Measurements from ENCODE around the gene SCAPER. TPM values are rescaled to one million over a fixed set of nuclear protein-coding genes. Genes with fewer than 3 reads are reported as not detected.

SCAPER gene
- total RNA-seq, 1 experiment from 2014 or later, result 10.3 TPM

- ATAC-seq, result no peak
These were observed 58.4 kb downstream of the SCAPER start for GRCh38 chr15:76846782-76847181.

DNA sequence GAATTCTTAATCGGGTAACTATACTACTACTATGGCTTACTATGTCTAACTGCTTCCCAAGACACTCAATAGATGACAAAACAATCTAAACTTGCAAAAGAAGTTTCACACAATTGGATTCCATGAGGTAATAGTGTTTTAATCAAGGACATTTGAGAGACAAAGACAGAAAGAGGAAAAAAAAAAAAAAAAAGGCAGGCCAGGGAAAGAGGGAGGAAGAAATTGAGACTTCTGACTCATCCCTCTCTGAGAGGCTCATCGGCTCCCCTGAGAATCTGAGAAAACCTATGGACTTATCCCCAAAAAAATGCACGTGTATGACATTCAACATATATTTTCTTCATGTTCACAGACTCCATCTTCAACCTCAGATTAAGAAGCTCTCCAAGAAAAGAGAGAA lies 61.0 kb downstream of the SCAPER start:
- Mint-ChIP-seq H3K27ac (no peak overlapping the region), H3K4me1 (no peaks in the 10 kb centered on the region), H3K4me3 (no peak overlapping the region), H3K9me3 (no peaks in the 10 kb centered on the region), H3K36me3 (no peaks in the 10 kb centered on the region), H3K27me3 (ENCODE audit: low read depth) (no peaks in the 10 kb centered on the region)
- ChIA-PET POLR2A (no interaction called here), CTCF (no interaction called here)
- no peak for TF ChIP-seq CTCF (IDR thresholded peaks at IDR 0.05)
- TF ChIP-seq, protein P1, sequence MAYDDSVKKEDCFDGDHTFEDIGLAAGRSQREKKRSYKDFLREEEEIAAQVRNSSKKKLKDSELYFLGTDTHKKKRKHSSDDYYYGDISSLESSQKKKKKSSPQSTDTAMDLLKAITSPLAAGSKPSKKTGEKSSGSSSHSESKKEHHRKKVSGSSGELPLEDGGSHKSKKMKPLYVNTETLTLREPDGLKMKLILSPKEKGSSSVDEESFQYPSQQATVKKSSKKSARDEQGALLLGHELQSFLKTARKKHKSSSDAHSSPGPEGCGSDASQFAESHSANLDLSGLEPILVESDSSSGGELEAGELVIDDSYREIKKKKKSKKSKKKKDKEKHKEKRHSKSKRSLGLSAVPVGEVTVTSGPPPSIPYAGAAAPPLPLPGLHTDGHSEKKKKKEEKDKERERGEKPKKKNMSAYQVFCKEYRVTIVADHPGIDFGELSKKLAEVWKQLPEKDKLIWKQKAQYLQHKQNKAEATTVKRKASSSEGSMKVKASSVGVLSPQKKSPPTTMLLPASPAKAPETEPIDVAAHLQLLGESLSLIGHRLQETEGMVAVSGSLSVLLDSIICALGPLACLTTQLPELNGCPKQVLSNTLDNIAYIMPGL (CRISPR knock-in tag; IDR thresholded peaks at IDR 0.05), result no peak
- TF ChIP-seq NR2C2 (CRISPR knock-in tag; IDR thresholded peaks at IDR 0.05), result no peak
- no peak for TF ChIP-seq SMAD3 (CRISPR knock-in tag; IDR thresholded peaks at IDR 0.05; ENCODE audit: borderline replicate concordance)
- TF ChIP-seq ZNF219 (CRISPR knock-in tag; IDR thresholded peaks at IDR 0.05; ENCODE audit: borderline replicate concordance), result no peak
- TF ChIP-seq ZNF532 (CRISPR knock-in tag; IDR thresholded peaks at IDR 0.05; ENCODE audit: borderline replicate concordance), result no peak
- no peak for TF ChIP-seq ZNF512 (CRISPR knock-in tag; IDR thresholded peaks at IDR 0.05; ENCODE audit: borderline replicate concordance)
- no peak for TF ChIP-seq ZNF671 (CRISPR knock-in tag; IDR thresholded peaks at IDR 0.05)
- no peak for TF ChIP-seq MLX (CRISPR knock-in tag; IDR thresholded peaks at IDR 0.05)
- DNase-seq (ENCODE audit: low spot score), result no peak
- no peak for ATAC-seq

More at GRCh38 chr15:76846782-76847181, 58.4 kb downstream of the SCAPER start:
- H3K36me3 Mint-ChIP-seq, result 0 out of 2 replicates have a peak, but pooled peaks cover 5% of the 10 kb centered on the region
- peaks cover 5% of the 10 kb centered on the region for H3K9me3 Mint-ChIP-seq
- ChIA-PET CTCF (no interaction called here), POLR2A (no interaction called here)
- TF ChIP-seq TEAD1 (CRISPR knock-in tag; IDR thresholded peaks at IDR 0.05) (no peak), FOXK1 (CRISPR knock-in tag; IDR thresholded peaks at IDR 0.05) (no peak), GABPB1 (CRISPR knock-in tag; IDR thresholded peaks at IDR 0.05) (no peak), CREM (CRISPR knock-in tag; IDR thresholded peaks at IDR 0.05) (no peak), MLX (CRISPR knock-in tag; IDR thresholded peaks at IDR 0.05) (no peak), HMGA2 (CRISPR knock-in tag; IDR thresholded peaks at IDR 0.05) (no peak), ZNF416 (CRISPR knock-in tag; IDR thresholded peaks at IDR 0.05) (no peak), KAT7 (CRISPR knock-in tag; IDR thresholded peaks at IDR 0.05; ENCODE audit: borderline replicate concordance) (no peak), MXD4 (CRISPR knock-in tag; IDR thresholded peaks at IDR 0.05; ENCODE audit: borderline replicate concordance) (no peak), ESRRA (CRISPR knock-in tag; IDR thresholded peaks at IDR 0.05; ENCODE audit: borderline replicate concordance) (no peak)
- TF ChIP-seq, protein P2, sequence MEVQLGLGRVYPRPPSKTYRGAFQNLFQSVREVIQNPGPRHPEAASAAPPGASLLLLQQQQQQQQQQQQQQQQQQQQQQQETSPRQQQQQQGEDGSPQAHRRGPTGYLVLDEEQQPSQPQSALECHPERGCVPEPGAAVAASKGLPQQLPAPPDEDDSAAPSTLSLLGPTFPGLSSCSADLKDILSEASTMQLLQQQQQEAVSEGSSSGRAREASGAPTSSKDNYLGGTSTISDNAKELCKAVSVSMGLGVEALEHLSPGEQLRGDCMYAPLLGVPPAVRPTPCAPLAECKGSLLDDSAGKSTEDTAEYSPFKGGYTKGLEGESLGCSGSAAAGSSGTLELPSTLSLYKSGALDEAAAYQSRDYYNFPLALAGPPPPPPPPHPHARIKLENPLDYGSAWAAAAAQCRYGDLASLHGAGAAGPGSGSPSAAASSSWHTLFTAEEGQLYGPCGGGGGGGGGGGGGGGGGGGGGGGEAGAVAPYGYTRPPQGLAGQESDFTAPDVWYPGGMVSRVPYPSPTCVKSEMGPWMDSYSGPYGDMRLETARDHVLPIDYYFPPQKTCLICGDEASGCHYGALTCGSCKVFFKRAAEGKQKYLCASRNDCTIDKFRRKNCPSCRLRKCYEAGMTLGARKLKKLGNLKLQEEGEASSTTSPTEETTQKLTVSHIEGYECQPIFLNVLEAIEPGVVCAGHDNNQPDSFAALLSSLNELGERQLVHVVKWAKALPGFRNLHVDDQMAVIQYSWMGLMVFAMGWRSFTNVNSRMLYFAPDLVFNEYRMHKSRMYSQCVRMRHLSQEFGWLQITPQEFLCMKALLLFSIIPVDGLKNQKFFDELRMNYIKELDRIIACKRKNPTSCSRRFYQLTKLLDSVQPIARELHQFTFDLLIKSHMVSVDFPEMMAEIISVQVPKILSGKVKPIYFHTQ (CRISPR knock-in tag; IDR thresholded peaks at IDR 0.05), result no peak
- TF ChIP-seq, protein P3, sequence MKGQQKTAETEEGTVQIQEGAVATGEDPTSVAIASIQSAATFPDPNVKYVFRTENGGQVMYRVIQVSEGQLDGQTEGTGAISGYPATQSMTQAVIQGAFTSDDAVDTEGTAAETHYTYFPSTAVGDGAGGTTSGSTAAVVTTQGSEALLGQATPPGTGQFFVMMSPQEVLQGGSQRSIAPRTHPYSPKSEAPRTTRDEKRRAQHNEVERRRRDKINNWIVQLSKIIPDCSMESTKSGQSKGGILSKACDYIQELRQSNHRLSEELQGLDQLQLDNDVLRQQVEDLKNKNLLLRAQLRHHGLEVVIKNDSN (CRISPR knock-in tag; IDR thresholded peaks at IDR 0.05), result no peak
- H3K4me3 Mint-ChIP-seq, result no peak overlapping the region
- no peak for DNase-seq (ENCODE audit: low spot score)
- H3K27ac Mint-ChIP-seq, result no peak overlapping the region
- no peaks in the 10 kb centered on the region for H3K27me3 Mint-ChIP-seq (ENCODE audit: low read depth)
- no peaks in the 10 kb centered on the region for H3K4me1 Mint-ChIP-seq

Measured in WTC11 (cell line).